ENCODE results near the gene GSTT4.
"Not testable (repeated sequence)": the region's sequence is repeated elsewhere in the genome, so short reads cannot be mapped to it uniquely, and the experiment has no call there.

DNA sequence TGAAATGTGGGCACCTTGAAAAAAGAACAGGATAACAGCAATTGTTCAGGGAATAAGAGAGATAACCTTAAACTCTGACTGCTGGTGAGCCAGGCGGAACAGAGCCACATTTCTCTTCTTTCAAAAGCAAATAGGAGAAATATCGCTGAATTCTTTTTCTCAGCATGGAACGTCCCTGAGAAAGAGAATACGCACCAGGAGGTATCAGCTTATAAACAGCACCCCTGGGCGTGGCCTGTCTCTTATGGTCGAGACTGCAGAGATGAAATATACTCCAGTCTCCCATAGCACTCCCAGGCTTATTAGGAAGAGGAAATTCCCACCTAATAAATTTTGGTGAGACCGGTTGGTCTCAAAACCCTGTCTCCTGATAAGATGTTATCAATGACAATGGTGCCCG lies 49.4 kb downstream of the GSTT4 start:
- TF ChIP-seq, protein P1, sequence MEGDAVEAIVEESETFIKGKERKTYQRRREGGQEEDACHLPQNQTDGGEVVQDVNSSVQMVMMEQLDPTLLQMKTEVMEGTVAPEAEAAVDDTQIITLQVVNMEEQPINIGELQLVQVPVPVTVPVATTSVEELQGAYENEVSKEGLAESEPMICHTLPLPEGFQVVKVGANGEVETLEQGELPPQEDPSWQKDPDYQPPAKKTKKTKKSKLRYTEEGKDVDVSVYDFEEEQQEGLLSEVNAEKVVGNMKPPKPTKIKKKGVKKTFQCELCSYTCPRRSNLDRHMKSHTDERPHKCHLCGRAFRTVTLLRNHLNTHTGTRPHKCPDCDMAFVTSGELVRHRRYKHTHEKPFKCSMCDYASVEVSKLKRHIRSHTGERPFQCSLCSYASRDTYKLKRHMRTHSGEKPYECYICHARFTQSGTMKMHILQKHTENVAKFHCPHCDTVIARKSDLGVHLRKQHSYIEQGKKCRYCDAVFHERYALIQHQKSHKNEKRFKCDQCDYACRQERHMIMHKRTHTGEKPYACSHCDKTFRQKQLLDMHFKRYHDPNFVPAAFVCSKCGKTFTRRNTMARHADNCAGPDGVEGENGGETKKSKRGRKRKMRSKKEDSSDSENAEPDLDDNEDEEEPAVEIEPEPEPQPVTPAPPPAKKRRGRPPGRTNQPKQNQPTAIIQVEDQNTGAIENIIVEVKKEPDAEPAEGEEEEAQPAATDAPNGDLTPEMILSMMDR (conservative IDR thresholded peaks at IDR 0.05; ENCODE audit: low read depth, low read length) = not testable (repeated sequence)
- not testable (repeated sequence) for TF ChIP-seq EZH2 (IDR thresholded peaks at IDR 0.05; ENCODE audit: low read length, unreplicated experiment)
